ENCODE data around the gene CEMP1.

- TF ChIP-seq CTCF (IDR thresholded peaks at IDR 0.05) (no peak), EZH2 (IDR thresholded peaks at IDR 0.05; ENCODE audit: borderline replicate concordance, insufficient read depth, low read depth, low read length, poor library complexity, severe bottlenecking) (no peak)
Observed at GRCh38 chr16:2511996-2512734, 19.0 kb downstream of the CEMP1 start.
